Epithelial cell of proximal tubule (primary cell): ENCODE data around the gene NFYB. TPM values are rescaled to one million over a fixed set of nuclear protein-coding genes. Genes with fewer than 3 reads are reported as not detected.

Experiments used
- DNase-seq: peaks from one replicate; pipeline ENCODE4 v3.0.0-alpha.2; 2011; ENCODE audit warnings: low read depth
- H3K4me3 ChIP-seq: 2 replicates; pipeline ENCODE4 v1.5.1; 2011; ENCODE audit warnings: low read depth, mild to moderate bottlenecking, low read length
- CTCF ChIP-seq: conservative IDR thresholded peaks from 2 replicates; pipeline ENCODE4 v1.5.1; 2012; ENCODE audit warnings: low read depth, mild to moderate bottlenecking, low read length
- total RNA-seq: library from RNA; depleted of rRNA; stranded (reverse); fragments of >200 nt; gene quantifications from 2 replicates; pipeline ENCODE4 v1.2.3, GENCODE V29; 2015

Gene NFYB
- total RNA-seq, 1 donor from 2014 or later, result 16.1 TPM

GRCh38 chr12:104095289-104095688, 42.7 kb downstream of the NFYB start:
- no peak overlapping the region for H3K4me3 ChIP-seq
- TF ChIP-seq CTCF, result no peak
- no peak for DNase-seq

GRCh38 chr12:104094284-104094683, 43.7 kb downstream of the NFYB start:
- H3K4me3 ChIP-seq, result no peak overlapping the region
- DNase-seq, result no peak
- no peak for TF ChIP-seq CTCF

GRCh38 chr12:104091136-104091535, 46.9 kb downstream of the NFYB start:
- no peak for DNase-seq
- H3K4me3 ChIP-seq, result no peak overlapping the region
- no peak for TF ChIP-seq CTCF

GRCh38 chr12:104090685-104091084, 47.3 kb downstream of the NFYB start:
- no peak for DNase-seq
- H3K4me3 ChIP-seq, result no peak overlapping the region
- no peak for TF ChIP-seq CTCF

GRCh38 chr12:104083769-104084475, 54.1 kb downstream of the NFYB start:
- TF ChIP-seq CTCF, result no peak
- DNase-seq, result no peak
- H3K4me3 ChIP-seq, result no peak overlapping the region

- DNase-seq, result no peak
- H3K4me3 ChIP-seq, result no peak overlapping the region
- no peak for TF ChIP-seq CTCF
Measured at GRCh38 chr12:104080764-104081163, 57.2 kb downstream of the NFYB start.

- no peak for TF ChIP-seq CTCF
- no peak for DNase-seq
- H3K4me3 ChIP-seq, result no peak overlapping the region
Measured at GRCh38 chr12:104079024-104079423, 59.0 kb downstream of the NFYB start.
